Fibroblast of villous mesenchyme (primary cell): ENCODE measurements around the gene ANK3. TPM values are rescaled to one million over a fixed set of nuclear protein-coding genes. Genes with fewer than 3 reads are reported as not detected.

Source experiments
- DNase-seq: peaks from one replicate; pipeline ENCODE4 v3.0.0-alpha.2; 2010; ENCODE audit warnings: low read depth
- H3K4me3 ChIP-seq: 2 replicates; pipeline ENCODE4 v1.5.1; 2011; ENCODE audit warnings: low read depth, mild to moderate bottlenecking, low read length
- total RNA-seq: library from RNA; depleted of rRNA; stranded (reverse); fragments of >200 nt; gene quantifications from 2 replicates; pipeline ENCODE4 v1.2.3, GENCODE V29; 2012
- TF ChIP-seq, protein P1 (sequence below): IDR thresholded peaks from 2 replicates; pipeline ENCODE4 v1.5.1; 2012; ENCODE audit warnings: low read depth, mild to moderate bottlenecking, low read length; ENCODE audit not compliant: insufficient read depth

The ANK3 gene
- total RNA-seq, 1 donor, result 1.3 TPM

DNA sequence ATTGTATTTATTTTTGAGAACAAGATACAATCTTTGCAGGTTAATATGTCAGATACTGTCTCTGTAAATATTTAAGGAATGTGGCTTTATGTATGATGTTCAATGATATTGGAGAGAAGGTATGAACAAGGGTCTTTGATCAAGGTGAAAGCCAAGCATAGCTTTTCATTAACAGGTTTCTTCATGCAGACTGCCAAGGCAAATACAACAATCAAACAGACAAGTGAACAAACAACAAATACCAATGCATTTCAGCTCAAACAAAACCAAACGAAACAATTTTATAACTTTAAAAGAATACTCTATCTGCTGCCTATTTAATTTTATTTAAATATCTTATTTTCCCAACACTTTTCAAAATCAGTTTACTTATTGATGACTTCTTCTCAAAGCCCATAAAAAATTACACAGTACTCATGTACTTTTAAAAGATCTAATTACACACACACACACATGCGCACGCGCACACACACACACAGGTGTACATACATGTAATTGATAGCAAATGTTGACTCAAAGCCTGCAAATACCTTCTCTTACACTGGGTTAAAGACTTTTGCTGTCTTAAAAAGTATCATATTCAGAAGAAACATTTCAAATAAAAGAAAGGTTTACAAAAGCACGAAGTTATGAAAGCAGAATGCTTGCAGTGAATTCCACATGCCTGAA lies 282.2 kb downstream of the ANK3 start:
- TF ChIP-seq, protein P1, sequence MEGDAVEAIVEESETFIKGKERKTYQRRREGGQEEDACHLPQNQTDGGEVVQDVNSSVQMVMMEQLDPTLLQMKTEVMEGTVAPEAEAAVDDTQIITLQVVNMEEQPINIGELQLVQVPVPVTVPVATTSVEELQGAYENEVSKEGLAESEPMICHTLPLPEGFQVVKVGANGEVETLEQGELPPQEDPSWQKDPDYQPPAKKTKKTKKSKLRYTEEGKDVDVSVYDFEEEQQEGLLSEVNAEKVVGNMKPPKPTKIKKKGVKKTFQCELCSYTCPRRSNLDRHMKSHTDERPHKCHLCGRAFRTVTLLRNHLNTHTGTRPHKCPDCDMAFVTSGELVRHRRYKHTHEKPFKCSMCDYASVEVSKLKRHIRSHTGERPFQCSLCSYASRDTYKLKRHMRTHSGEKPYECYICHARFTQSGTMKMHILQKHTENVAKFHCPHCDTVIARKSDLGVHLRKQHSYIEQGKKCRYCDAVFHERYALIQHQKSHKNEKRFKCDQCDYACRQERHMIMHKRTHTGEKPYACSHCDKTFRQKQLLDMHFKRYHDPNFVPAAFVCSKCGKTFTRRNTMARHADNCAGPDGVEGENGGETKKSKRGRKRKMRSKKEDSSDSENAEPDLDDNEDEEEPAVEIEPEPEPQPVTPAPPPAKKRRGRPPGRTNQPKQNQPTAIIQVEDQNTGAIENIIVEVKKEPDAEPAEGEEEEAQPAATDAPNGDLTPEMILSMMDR, result no peak
- no peak overlapping the region for H3K4me3 ChIP-seq
- no peak for DNase-seq

- no peak overlapping the region for H3K4me3 ChIP-seq
- TF ChIP-seq, protein P1, result no peak
- DNase-seq, result no peak
Observed at GRCh38 chr10:60105295-60105695, 284.4 kb downstream of the ANK3 start.

- TF ChIP-seq, protein P1, result no peak
Observed at GRCh38 chr10:60101821-60102220, 287.9 kb downstream of the ANK3 start.

GRCh38 chr10:60099998-60100747 lies 289.5 kb downstream of the ANK3 start:
- no peak overlapping the region for H3K4me3 ChIP-seq
- TF ChIP-seq, protein P1, result peak; percentile 63
- peak; percentile 65 for DNase-seq

More at GRCh38 chr10:60101821-60102220, 287.9 kb downstream of the ANK3 start:
- H3K4me3 ChIP-seq, result no peak overlapping the region
- DNase-seq, result no peak

DNA sequence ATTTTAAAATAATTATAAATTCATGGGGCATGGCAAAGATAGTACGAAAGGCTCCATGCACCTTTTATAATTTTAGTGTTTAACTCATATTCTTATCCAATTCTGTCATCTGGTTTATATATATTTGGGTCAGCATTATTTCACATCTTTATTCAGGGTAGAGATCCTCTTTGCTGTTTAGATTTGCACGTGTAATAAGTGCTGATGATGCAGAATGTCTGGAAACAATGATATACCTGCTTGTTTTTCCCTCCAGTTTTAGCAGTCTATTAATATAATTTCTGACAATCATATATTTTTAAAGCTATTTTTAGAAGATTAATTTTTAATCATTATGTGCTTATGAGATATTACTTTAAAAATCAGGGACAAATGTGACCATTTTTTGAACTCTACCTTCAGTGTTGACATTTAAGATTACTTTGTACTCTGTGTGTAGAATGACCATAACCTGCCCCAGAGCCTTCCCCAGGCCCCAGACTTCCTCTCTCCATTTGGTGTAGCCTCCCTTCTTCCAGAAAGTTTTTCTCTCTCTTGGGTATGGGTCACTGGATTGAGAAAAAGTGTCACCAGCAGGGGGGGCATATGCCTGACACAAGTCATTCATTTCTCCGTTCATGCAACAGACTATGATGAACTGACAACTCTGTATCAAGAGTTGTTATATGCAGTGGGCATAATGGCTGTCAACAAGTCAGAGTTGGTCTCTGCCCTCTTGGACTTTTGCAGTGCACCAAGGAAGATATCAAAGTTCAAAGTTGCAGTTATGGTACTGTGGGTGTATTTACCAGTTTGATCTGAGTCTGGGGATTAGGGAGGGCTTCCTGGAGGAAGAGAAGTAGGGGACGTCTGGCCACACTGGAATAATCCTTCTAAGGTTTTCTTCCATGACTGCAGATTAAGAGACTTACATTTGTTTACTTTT lies 290.7 kb downstream of the ANK3 start:
- DNase-seq, result no peak
- TF ChIP-seq, protein P1, result peak; percentile 33
- no peak overlapping the region for H3K4me3 ChIP-seq

GRCh38 chr10:60096761-60097513 lies 292.7 kb downstream of the ANK3 start:
- H3K4me3 ChIP-seq, result no peak overlapping the region
- DNase-seq, result no peak
- TF ChIP-seq, protein P1, result no peak
